ENCODE results near the gene DNAJC18.
"Not testable (repeated sequence)": the region's sequence is repeated elsewhere in the genome, so short reads cannot be mapped to it uniquely, and the experiment has no call there.

DNAJC18 gene

GRCh38 chr5:139388198-139388821, 51.0 kb downstream of the DNAJC18 start:
- peak; percentile 66 for DNase-seq (ENCODE audit: low spot score)

GRCh38 chr5:139387611-139388197, 51.6 kb downstream of the DNAJC18 start:
- DNase-seq (ENCODE audit: low spot score) = no peak

- DNase-seq (ENCODE audit: low spot score) = not testable (repeated sequence)
Observed at GRCh38 chr5:139386956-139387355, 52.4 kb downstream of the DNAJC18 start.

GRCh38 chr5:139386050-139386438, 53.3 kb downstream of the DNAJC18 start:
- no peak for DNase-seq (ENCODE audit: low spot score)

- peak; percentile 65 for DNase-seq (ENCODE audit: low spot score)
Observed at GRCh38 chr5:139385061-139386049, 54.0 kb downstream of the DNAJC18 start.

GRCh38 chr5:139384591-139385051, 54.7 kb downstream of the DNAJC18 start:
- DNase-seq (ENCODE audit: low spot score) = no peak

GRCh38 chr5:139383993-139384590, 55.2 kb downstream of the DNAJC18 start:
- DNase-seq (ENCODE audit: low spot score) = no peak

GRCh38 chr5:139383275-139383992, 55.9 kb downstream of the DNAJC18 start, which contains the start of gene SLC23A1:
Gene SLC23A1, minus strand, starts transcription at chr5:139383297. Its CDS starts 44 bp downstream, at chr5:139383253.
- peak; percentile 42 for DNase-seq (ENCODE audit: low spot score)

GRCh38 chr5:139382807-139383206, 56.5 kb downstream of the DNAJC18 start:
- no peak for DNase-seq (ENCODE audit: low spot score)

GRCh38 chr5:139381837-139382761, 57.2 kb downstream of the DNAJC18 start:
- no peak for DNase-seq (ENCODE audit: low spot score)

GRCh38 chr5:139379626-139380449, 59.5 kb downstream of the DNAJC18 start:
- DNase-seq (ENCODE audit: low spot score) = no peak

- DNase-seq (ENCODE audit: low spot score) = no peak
Observed at GRCh38 chr5:139378941-139379361, 60.4 kb downstream of the DNAJC18 start.

- DNase-seq (ENCODE audit: low spot score) = no peak
Observed at GRCh38 chr5:139378101-139378825, 61.1 kb downstream of the DNAJC18 start.

- no peak for DNase-seq (ENCODE audit: low spot score)
Observed at GRCh38 chr5:139377226-139377625, 62.1 kb downstream of the DNAJC18 start.

- no peak for DNase-seq (ENCODE audit: low spot score)
Observed at GRCh38 chr5:139376364-139376763, 63.0 kb downstream of the DNAJC18 start.

- DNase-seq (ENCODE audit: low spot score) = no peak
Observed at GRCh38 chr5:139374909-139375308, 64.4 kb downstream of the DNAJC18 start.

GRCh38 chr5:139371482-139372435, 67.6 kb downstream of the DNAJC18 start:
- no peak for DNase-seq (ENCODE audit: low spot score)

- DNase-seq (ENCODE audit: low spot score) = peak; percentile 31
Observed at GRCh38 chr5:139369181-139369580, 70.1 kb downstream of the DNAJC18 start.
